Nucleus accumbens (tissue), 56 donors: Measurements from ENCODE around the gene TGFB2.

Source experiments
- DNase-seq, 56 donors: peaks; one replicate each; lab custom pipeline; 2025; lab: John Stamatoyannopoulos, UW

The TGFB2 gene

GRCh38 chr1:218479436-218480115 lies 134.4 kb downstream of the TGFB2 start:
- DNase-seq: no peak

- no peak for DNase-seq
Observed at GRCh38 chr1:218480137-218480536, 135.0 kb downstream of the TGFB2 start.

GRCh38 chr1:218480588-218481099 lies 135.5 kb downstream of the TGFB2 start:
- DNase-seq: no peak

DNA sequence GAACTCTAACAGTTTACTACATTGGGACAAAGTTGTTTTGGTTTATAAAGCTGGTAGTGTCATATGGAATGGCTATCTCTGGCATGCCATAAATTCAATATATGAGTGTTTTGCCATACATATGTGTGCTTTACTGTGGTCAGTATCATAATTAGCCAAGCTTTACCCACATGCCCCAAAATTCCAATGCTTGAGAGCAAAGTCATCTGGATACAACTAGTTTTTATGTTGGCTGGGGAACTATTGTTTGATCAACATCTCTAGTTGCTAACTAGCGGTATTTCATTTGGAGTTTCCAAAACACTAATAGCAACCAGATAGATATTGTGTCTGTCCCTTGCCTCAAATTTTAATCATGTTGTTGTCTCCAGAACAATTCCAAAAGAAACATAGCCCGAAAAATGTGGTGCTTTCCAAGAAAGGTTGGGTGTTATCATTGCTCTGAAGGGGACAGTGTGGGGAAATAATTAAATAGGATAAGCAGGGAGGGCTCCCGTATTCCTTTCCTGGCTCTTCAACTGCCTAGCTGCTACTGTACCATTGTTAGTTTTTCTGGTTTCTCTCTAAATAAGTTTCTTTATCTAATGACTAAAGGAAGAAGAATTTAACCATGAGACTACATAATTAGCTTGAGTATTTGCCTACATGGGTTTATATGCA lies 136.1 kb downstream of the TGFB2 start:
- no peak for DNase-seq

- no peak for DNase-seq
Observed at GRCh38 chr1:218482683-218483082, 137.5 kb downstream of the TGFB2 start.

DNA sequence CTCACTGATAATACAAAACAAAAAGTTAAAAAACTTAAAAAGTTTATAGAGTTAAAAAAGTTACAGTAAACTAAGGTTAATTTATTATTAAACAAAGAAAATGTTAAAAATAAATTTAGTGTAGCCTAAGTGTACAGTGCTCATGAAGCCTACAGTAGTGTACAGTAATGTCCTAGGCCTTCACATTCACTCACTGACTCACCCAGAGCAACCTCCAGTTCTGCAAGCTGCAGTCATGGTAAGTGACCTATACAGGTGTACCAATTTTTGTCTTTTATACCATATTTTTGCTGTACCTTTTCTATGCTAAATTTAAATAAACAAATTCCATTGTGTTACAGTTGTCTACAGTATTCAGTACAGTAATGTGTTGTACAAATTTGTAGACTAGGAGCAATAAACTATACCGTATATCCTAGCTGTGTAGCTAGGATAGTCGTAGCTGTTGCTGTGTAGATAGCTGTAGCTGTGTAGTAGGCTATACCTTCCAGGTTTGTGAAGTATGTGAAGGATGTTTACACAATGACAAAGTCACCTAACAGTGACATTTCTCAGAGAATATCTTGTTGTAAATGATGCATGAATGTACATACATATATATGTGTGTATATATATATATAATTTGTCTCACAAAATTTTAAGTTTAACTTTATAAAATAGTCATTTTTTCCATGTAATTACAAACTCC lies 140.2 kb downstream of the TGFB2 start:
- no peak for DNase-seq

DNA sequence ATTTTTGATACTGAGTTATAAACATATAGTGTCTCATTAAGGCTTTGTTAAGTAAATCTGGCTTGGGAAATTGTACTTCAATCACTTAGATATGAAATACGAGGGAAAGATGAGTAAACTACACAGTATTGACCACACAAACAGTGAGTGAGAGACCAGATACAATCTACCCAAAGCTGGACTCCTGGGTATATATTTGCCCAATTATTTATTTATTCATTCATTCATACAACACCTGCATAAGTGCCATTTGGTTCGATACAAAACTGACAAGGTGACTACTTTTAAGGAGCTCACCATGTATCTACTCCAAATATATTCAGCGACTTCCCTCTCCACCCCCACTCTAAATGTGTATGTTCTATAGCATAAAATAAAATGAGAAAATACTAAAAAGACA lies 143.4 kb downstream of the TGFB2 start:
- DNase-seq: no peak

- DNase-seq: no peak
Observed at GRCh38 chr1:218488986-218489385, 143.8 kb downstream of the TGFB2 start.

GRCh38 chr1:218490406-218490922 lies 145.3 kb downstream of the TGFB2 start:
- DNase-seq: no peak

DNA sequence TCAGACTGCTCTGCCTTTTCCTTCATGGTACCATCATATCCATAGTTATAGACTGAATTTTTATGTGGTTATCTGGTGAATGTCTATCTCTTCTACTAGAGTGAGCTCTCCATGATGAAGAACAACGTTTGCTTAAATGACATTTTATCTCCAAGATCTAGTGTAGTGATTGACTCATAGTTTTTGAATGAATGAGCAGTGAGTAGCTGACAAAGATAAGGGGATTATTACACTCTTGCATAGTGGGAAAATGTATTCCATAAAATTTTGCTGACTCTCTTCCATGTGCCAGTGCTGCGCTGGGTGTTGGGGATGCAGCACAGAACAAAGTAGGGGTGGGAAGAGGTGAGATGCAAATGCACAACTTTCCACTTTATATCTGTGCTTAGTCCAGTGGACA lies 147.7 kb downstream of the TGFB2 start:
- no peak for DNase-seq

DNA sequence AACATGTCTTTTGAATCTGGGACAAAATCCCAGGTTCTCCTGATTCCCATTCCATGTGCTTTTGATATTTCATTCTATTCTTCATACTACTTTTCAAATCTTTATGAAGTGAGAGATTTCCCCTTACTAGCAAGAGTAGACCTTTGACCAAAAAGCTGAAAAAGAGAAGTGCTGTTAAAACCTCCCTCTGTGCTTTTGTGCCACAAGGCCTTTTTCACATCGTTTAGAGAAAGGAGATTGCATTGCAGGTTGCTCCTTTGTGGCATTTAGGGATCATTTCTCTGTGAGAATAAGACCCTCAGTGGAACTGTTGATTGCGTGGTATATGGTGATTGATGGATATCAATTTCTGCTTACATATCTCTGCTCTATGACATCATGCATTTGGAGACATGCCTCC lies 148.8 kb downstream of the TGFB2 start:
- DNase-seq: no peak
